IgD-negative memory B cell (primary cell): ENCODE data around the gene PRKCE. TPM values are rescaled to one million over a fixed set of nuclear protein-coding genes. Genes with fewer than 3 reads are reported as not detected.
"Not testable (repeated sequence)": the region's sequence is repeated elsewhere in the genome, so short reads cannot be mapped to it uniquely, and the experiment has no call there.

Experiments
- H3K27ac Mint-ChIP-seq, 3 donors: one replicate each; pipeline ENCODE4 v1.8.0; 2020 to 2022; ENCODE audit warnings: mild to moderate bottlenecking in 3 of 3, mixed read lengths in 3 of 3, moderate library complexity in 1 of 3
- H3K27me3 Mint-ChIP-seq: one replicate; pipeline ENCODE4 v1.8.0; 2021; ENCODE audit warnings: mixed read lengths
- H3K36me3 Mint-ChIP-seq: one replicate; pipeline ENCODE4 v1.8.0; 2020; ENCODE audit warnings: mild to moderate bottlenecking, mixed read lengths
- H3K4me1 Mint-ChIP-seq, 3 donors: one replicate each; pipeline ENCODE4 v1.8.0; 2020 to 2022; ENCODE audit warnings: mixed read lengths in 3 of 3, mild to moderate bottlenecking in 1 of 3
- H3K4me3 Mint-ChIP-seq, 4 donors: one replicate each; pipeline ENCODE4 v1.8.0; 2020 to 2022; ENCODE audit warnings: mild to moderate bottlenecking in 4 of 4, mixed read lengths in 4 of 4, moderate library complexity in 3 of 4
- H3K9me3 Mint-ChIP-seq, 3 donors: one replicate each; pipeline ENCODE4 v1.8.0; 2020 to 2021; ENCODE audit warnings: mixed read lengths in 3 of 3, mild to moderate bottlenecking in 1 of 3
- polyA plus RNA-seq: library from polyadenylated mRNA; unstranded; fragments of 300-500 nt; fragmentation: Illumina TruSeq; gene quantifications from one replicate; pipeline ENCODE4 v1.2.3, GENCODE V29; 2021

The PRKCE gene
- polyA plus RNA-seq, 1 donor from 2014 or later: 12.7 TPM

- Mint-ChIP-seq H3K9me3 (peaks cover 0 to 2% (median 0%) of the 10 kb centered on the region in 3 donors), H3K36me3 (peaks cover 18% of the 10 kb centered on the region), H3K27me3 (no peaks in the 10 kb centered on the region), H3K27ac (peak overlapping the region in 1 of 3 donors; percentile 59), H3K4me3 (no peak overlapping the region), H3K4me1 (peaks cover 9 to 30% (median 14%) of the 10 kb centered on the region in 3 donors)
These were observed 57.7 kb downstream of the PRKCE start for GRCh38 chr2:45709137-45709536.

GRCh38 chr2:45710468-45710867, 59.0 kb downstream of the PRKCE start:
- H3K27me3 Mint-ChIP-seq: no peaks in the 10 kb centered on the region
- H3K36me3 Mint-ChIP-seq: peaks cover 19% of the 10 kb centered on the region
- H3K4me1 Mint-ChIP-seq: peaks cover 8 to 20% (median 13%) of the 10 kb centered on the region in 3 donors
- peak overlapping the region in 1 of 3 donors; percentile 21 for H3K27ac Mint-ChIP-seq
- H3K9me3 Mint-ChIP-seq: peaks cover 0 to 2% (median 0%) of the 10 kb centered on the region in 3 donors
- H3K4me3 Mint-ChIP-seq: no peak overlapping the region

- Mint-ChIP-seq H3K4me1 (peaks cover 8 to 24% (median 13%) of the 10 kb centered on the region in 3 donors), H3K27ac (peak overlapping the region in 1 of 3 donors; percentile 21), H3K9me3 (peaks cover 0 to 2% (median 0%) of the 10 kb centered on the region in 3 donors), H3K36me3 (peaks cover 17% of the 10 kb centered on the region), H3K27me3 (no peaks in the 10 kb centered on the region), H3K4me3 (no peak overlapping the region)
These were observed 59.7 kb downstream of the PRKCE start for GRCh38 chr2:45711224-45711623.

- peaks cover 0 to 2% (median 0%) of the 10 kb centered on the region in 3 donors for H3K9me3 Mint-ChIP-seq
These were observed 61.1 kb downstream of the PRKCE start for GRCh38 chr2:45712570-45712969.

GRCh38 chr2:45713136-45713535, 61.7 kb downstream of the PRKCE start:
- H3K27me3 Mint-ChIP-seq: no peaks in the 10 kb centered on the region
- H3K27ac Mint-ChIP-seq: peak overlapping the region in 1 of 3 donors; percentile 54
- H3K4me1 Mint-ChIP-seq: peaks cover 9 to 28% (median 14%) of the 10 kb centered on the region in 3 donors
- H3K36me3 Mint-ChIP-seq: peaks cover 16% of the 10 kb centered on the region
- H3K9me3 Mint-ChIP-seq: peaks cover 0 to 2% (median 0%) of the 10 kb centered on the region in 3 donors
- H3K4me3 Mint-ChIP-seq: no peak overlapping the region

More at GRCh38 chr2:45712570-45712969, 61.1 kb downstream of the PRKCE start:
- Mint-ChIP-seq H3K27ac (peak overlapping the region in 1 of 3 donors; percentile 54), H3K4me1 (peaks cover 10 to 24% (median 14%) of the 10 kb centered on the region in 3 donors), H3K27me3 (no peaks in the 10 kb centered on the region), H3K36me3 (peaks cover 17% of the 10 kb centered on the region), H3K4me3 (no peak overlapping the region)

- H3K9me3 Mint-ChIP-seq: no peaks in the 10 kb centered on the region
- H3K27me3 Mint-ChIP-seq: no peaks in the 10 kb centered on the region
- H3K4me1 Mint-ChIP-seq: peaks cover 8 to 28% (median 14%) of the 10 kb centered on the region in 3 donors
- H3K27ac Mint-ChIP-seq: no peak overlapping the region
- H3K4me3 Mint-ChIP-seq: no peak overlapping the region
- H3K36me3 Mint-ChIP-seq: peaks cover 11% of the 10 kb centered on the region
These were observed 62.1 kb downstream of the PRKCE start for GRCh38 chr2:45713591-45713990.

GRCh38 chr2:45714679-45715078, 63.2 kb downstream of the PRKCE start:
- Mint-ChIP-seq H3K9me3 (no peaks in the 10 kb centered on the region), H3K4me3 (no peak overlapping the region), H3K27ac (no peak overlapping the region), H3K27me3 (no peaks in the 10 kb centered on the region), H3K4me1 (peaks cover 8 to 35% (median 19%) of the 10 kb centered on the region in 3 donors), H3K36me3 (peaks cover 7% of the 10 kb centered on the region)

- H3K36me3 Mint-ChIP-seq: peaks cover 8% of the 10 kb centered on the region
- H3K9me3 Mint-ChIP-seq: peaks cover 0 to 2% (median 0%) of the 10 kb centered on the region in 3 donors
- peaks cover 8 to 30% (median 23%) of the 10 kb centered on the region in 3 donors for H3K4me1 Mint-ChIP-seq
- no peaks in the 10 kb centered on the region for H3K27me3 Mint-ChIP-seq
- no peak overlapping the region for H3K27ac Mint-ChIP-seq
- peak overlapping the region in 1 of 4 donors; percentile 19 for H3K4me3 Mint-ChIP-seq
These were observed 64.3 kb downstream of the PRKCE start for GRCh38 chr2:45715601-45716379.

GRCh38 chr2:45716432-45716831, 65.0 kb downstream of the PRKCE start:
- peak overlapping the region in 1 of 4 donors; percentile 19 for H3K4me3 Mint-ChIP-seq
- not testable (repeated sequence) for H3K27me3 Mint-ChIP-seq, H3K9me3 Mint-ChIP-seq, H3K36me3 Mint-ChIP-seq
- H3K27ac Mint-ChIP-seq: peak overlapping the region in 1 of 3 donors; percentile 54
- peaks cover 8 to 30% (median 27%) of the 10 kb centered on the region in 3 donors for H3K4me1 Mint-ChIP-seq

- H3K27ac Mint-ChIP-seq: peak overlapping the region in 1 of 3 donors; percentile 65
- peaks cover 8% of the 10 kb centered on the region for H3K36me3 Mint-ChIP-seq
- no peaks in the 10 kb centered on the region for H3K27me3 Mint-ChIP-seq
- H3K4me1 Mint-ChIP-seq: peaks cover 6 to 30% (median 27%) of the 10 kb centered on the region in 3 donors
- no peak overlapping the region for H3K4me3 Mint-ChIP-seq
- peaks cover 0 to 2% (median 0%) of the 10 kb centered on the region in 3 donors for H3K9me3 Mint-ChIP-seq
These were observed 65.4 kb downstream of the PRKCE start for GRCh38 chr2:45716915-45717314.

GRCh38 chr2:45720210-45720609, 68.7 kb downstream of the PRKCE start:
- Mint-ChIP-seq H3K4me1 (peaks cover 27 to 50% (median 43%) of the 10 kb centered on the region in 3 donors), H3K4me3 (no peak overlapping the region), H3K27me3 (no peaks in the 10 kb centered on the region), H3K36me3 (peaks cover 5% of the 10 kb centered on the region), H3K27ac (peak overlapping the region in 2 of 3 donors; percentile 73 to 87), H3K9me3 (peaks cover 0 to 2% (median 0%) of the 10 kb centered on the region in 3 donors)

GRCh38 chr2:45721150-45721549, 69.7 kb downstream of the PRKCE start:
- Mint-ChIP-seq H3K4me3 (no peak overlapping the region), H3K27ac (peak overlapping the region in 2 of 3 donors; percentile 18 to 80), H3K9me3 (peaks cover 0 to 2% (median 0%) of the 10 kb centered on the region in 3 donors), H3K4me1 (peaks cover 27 to 50% (median 48%) of the 10 kb centered on the region in 3 donors), H3K27me3 (no peaks in the 10 kb centered on the region), H3K36me3 (peaks cover 2% of the 10 kb centered on the region)

- Mint-ChIP-seq H3K4me3 (peak overlapping the region in 2 of 4 donors; percentile 30 to 86), H3K36me3 (peaks cover 2% of the 10 kb centered on the region), H3K27me3 (no peaks in the 10 kb centered on the region), H3K27ac (peak overlapping the region; percentile 66 to 78 (median 75)), H3K4me1 (peaks cover 34 to 62% (median 49%) of the 10 kb centered on the region in 3 donors), H3K9me3 (peaks cover 0 to 2% (median 0%) of the 10 kb centered on the region in 3 donors)
These were observed 71.0 kb downstream of the PRKCE start for GRCh38 chr2:45722477-45722876.

GRCh38 chr2:45723857-45724256, 72.4 kb downstream of the PRKCE start:
- peak overlapping the region; percentile 66 to 86 (median 75) for H3K27ac Mint-ChIP-seq
- H3K9me3 Mint-ChIP-seq: peaks cover 0 to 2% (median 0%) of the 10 kb centered on the region in 3 donors
- H3K27me3 Mint-ChIP-seq: no peaks in the 10 kb centered on the region
- peak overlapping the region in 3 of 4 donors; percentile 25 to 43 (median 34) for H3K4me3 Mint-ChIP-seq
- peaks cover 2% of the 10 kb centered on the region for H3K36me3 Mint-ChIP-seq
- H3K4me1 Mint-ChIP-seq: peaks cover 42 to 74% (median 53%) of the 10 kb centered on the region in 3 donors

- H3K36me3 Mint-ChIP-seq: peaks cover 2% of the 10 kb centered on the region
- peak overlapping the region; percentile 66 to 86 (median 75) for H3K27ac Mint-ChIP-seq
- H3K4me3 Mint-ChIP-seq: peak overlapping the region in 3 of 4 donors; percentile 25 to 86 (median 74)
- H3K4me1 Mint-ChIP-seq: peaks cover 46 to 74% (median 50%) of the 10 kb centered on the region in 3 donors
- no peaks in the 10 kb centered on the region for H3K27me3 Mint-ChIP-seq
- H3K9me3 Mint-ChIP-seq: peaks cover 0 to 2% (median 0%) of the 10 kb centered on the region in 3 donors
These were observed 72.9 kb downstream of the PRKCE start for GRCh38 chr2:45724335-45724734.
